ENCODE results near the gene FBP2. TPM values are rescaled to one million over a fixed set of nuclear protein-coding genes. Genes with fewer than 3 reads are reported as not detected.

Gene FBP2
- total RNA-seq, 1 experiment from 2014 or later = not detected

DNA sequence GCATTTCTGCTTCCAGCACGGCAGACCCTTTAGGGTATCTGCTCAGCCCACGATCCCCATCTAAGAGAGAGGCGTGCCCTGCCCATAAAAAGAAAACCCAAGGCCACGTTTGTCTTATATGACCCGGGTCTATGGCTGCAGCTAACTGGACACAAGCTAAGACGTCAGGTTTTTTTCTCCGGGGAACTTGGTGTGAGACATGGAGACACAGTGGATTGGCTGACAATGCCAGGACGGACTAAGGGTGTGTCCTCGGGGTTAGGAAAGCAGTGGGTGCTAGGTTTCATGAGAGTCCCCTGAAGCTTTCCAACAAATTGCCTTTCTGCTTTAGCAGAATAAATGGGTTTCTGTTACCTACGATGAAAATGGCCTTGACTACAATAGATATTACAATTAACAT lies 7.1 kb upstream of the FBP2 start (continued):
- TF ChIP-seq, protein P1, sequence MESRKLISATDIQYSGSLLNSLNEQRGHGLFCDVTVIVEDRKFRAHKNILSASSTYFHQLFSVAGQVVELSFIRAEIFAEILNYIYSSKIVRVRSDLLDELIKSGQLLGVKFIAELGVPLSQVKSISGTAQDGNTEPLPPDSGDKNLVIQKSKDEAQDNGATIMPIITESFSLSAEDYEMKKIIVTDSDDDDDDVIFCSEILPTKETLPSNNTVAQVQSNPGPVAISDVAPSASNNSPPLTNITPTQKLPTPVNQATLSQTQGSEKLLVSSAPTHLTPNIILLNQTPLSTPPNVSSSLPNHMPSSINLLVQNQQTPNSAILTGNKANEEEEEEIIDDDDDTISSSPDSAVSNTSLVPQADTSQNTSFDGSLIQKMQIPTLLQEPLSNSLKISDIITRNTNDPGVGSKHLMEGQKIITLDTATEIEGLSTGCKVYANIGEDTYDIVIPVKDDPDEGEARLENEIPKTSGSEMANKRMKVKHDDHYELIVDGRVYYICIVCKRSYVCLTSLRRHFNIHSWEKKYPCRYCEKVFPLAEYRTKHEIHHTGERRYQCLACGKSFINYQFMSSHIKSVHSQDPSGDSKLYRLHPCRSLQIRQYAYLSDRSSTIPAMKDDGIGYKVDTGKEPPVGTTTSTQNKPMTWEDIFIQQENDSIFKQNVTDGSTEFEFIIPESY (IDR thresholded peaks at IDR 0.05; ENCODE audit: extremely low read depth, insufficient replicate concordance, low read length) = no peak
- TF ChIP-seq EZH2 (IDR thresholded peaks at IDR 0.05) = no peak

DNA sequence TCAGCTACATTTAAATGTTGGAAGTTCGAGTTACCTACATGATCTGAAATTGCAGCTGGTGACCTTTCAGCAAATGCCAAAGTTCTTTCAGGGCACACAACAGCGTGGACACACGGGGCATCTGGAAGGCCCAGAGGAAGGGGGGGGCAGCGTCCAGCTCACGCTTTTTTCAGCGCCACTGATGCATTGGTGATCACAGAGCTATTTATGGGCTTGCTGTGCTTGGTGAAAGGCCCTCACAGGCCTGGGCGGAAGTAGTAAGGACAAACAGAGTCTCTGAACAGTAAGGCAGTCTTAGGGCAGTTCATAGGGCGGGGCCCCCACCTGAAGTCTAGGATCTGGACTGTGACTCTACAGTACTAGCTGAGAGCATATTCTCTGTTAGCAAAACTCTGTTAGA lies 6.6 kb upstream of the FBP2 start:
- POLR2A ChIA-PET = no interaction called here

More for the DNA sequence above, 6.6 kb upstream of the FBP2 start:
- H4K20me1 ChIP-seq (ENCODE audit: insufficient read depth) = no peaks in the 10 kb centered on the region
- H3K4me2 ChIP-seq (ENCODE audit: low read length) = no peak overlapping the region
- intact Hi-C loops (cut with micrococcal nuclease) = loop anchor here (10.0 kb wide), 2 partner anchors 585 to 915 kb away; no protein-coding TSS in a partner anchor
- no peaks in the 10 kb centered on the region for H3K36me3 ChIP-seq (ENCODE audit: control insufficient read depth in 1 of 2, insufficient read depth in 2 of 2, low read length in 2 of 2)
- ChIA-PET CTCF (interaction anchor here (1.5 kb wide), 1 partner anchor 46 kb away, joined by 4 read pairs; the partner anchor contains the start of gene PCAT7), RAD21 (ENCODE audit: low non-redundant PET in 1 of 2, low total read pairs in 2 of 2, uncharacterized antibody in 2 of 2, unreplicated experiment in 2 of 2) (no interaction called here)
- no peak overlapping the region for H2AFZ ChIP-seq (ENCODE audit: low read depth, low read length, poor library complexity, severe bottlenecking)
- H3K9ac ChIP-seq (ENCODE audit: low read length) = no peak overlapping the region
- no peaks in the 10 kb centered on the region for H3K27me3 ChIP-seq (ENCODE audit: insufficient read depth, low read length)
- ATAC-seq = no peak
- H3K9me2 ChIP-seq (ENCODE audit: insufficient read depth) = no peaks in the 10 kb centered on the region
- DNase-seq (ENCODE audit: low read depth, low spot score) = no peak
- BruUV-seq (replicated peaks) = no TSS peak
- H3K4me3 ChIP-seq (replicated peaks in 1 of 2; ENCODE audit: low read depth in 1 of 2, low read length in 2 of 2) = no peak overlapping the region
- no peaks in the 10 kb centered on the region for H3K9me3 ChIP-seq (ENCODE audit: control insufficient read depth in 1 of 2, insufficient read depth in 1 of 2, low read depth in 1 of 2, low read length in 2 of 2)
- TF ChIP-seq POLR2AphosphoS5 (IDR thresholded peaks at IDR 0.05; ENCODE audit: low read depth, low read length) (no peak), POLR2A (IDR thresholded peaks at IDR 0.05; ENCODE audit: borderline replicate concordance, extremely low read depth, insufficient read depth, insufficient read length) (no peak), YY1 (IDR thresholded peaks at IDR 0.05; ENCODE audit: extremely low read depth, insufficient replicate concordance, low read depth, low read length) (no peak), CEBPB (IDR thresholded peaks at IDR 0.05; ENCODE audit: low read depth) (no peak), RAD21 (IDR thresholded peaks at IDR 0.05; ENCODE audit: low read depth) (no peak), SRF (IDR thresholded peaks at IDR 0.05; ENCODE audit: low read depth) (no peak), REST (IDR thresholded peaks at IDR 0.05; ENCODE audit: low read depth) (no peak)
- TF ChIP-seq, protein P2, sequence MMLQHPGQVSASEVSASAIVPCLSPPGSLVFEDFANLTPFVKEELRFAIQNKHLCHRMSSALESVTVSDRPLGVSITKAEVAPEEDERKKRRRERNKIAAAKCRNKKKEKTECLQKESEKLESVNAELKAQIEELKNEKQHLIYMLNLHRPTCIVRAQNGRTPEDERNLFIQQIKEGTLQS (IDR thresholded peaks at IDR 0.05) = no peak
- TF ChIP-seq, protein P3, sequence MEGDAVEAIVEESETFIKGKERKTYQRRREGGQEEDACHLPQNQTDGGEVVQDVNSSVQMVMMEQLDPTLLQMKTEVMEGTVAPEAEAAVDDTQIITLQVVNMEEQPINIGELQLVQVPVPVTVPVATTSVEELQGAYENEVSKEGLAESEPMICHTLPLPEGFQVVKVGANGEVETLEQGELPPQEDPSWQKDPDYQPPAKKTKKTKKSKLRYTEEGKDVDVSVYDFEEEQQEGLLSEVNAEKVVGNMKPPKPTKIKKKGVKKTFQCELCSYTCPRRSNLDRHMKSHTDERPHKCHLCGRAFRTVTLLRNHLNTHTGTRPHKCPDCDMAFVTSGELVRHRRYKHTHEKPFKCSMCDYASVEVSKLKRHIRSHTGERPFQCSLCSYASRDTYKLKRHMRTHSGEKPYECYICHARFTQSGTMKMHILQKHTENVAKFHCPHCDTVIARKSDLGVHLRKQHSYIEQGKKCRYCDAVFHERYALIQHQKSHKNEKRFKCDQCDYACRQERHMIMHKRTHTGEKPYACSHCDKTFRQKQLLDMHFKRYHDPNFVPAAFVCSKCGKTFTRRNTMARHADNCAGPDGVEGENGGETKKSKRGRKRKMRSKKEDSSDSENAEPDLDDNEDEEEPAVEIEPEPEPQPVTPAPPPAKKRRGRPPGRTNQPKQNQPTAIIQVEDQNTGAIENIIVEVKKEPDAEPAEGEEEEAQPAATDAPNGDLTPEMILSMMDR (IDR thresholded peaks at IDR 0.05 in 2 of 3, conservative IDR thresholded peaks at IDR 0.05 in 1 of 3; ENCODE audit: borderline replicate concordance in 1 of 3, insufficient read depth in 1 of 3, low read depth in 2 of 3, low read length in 2 of 3) = no peak
- no peak overlapping the region for H3K27ac ChIP-seq (ENCODE audit: low read depth, low read length)
- no peaks in the 10 kb centered on the region for H3K79me2 ChIP-seq (ENCODE audit: insufficient read depth, low read length)
- peaks cover 0 to 11% of the 10 kb centered on the region in 2 experiments; a peak in 2 of 4 replicates for H3K4me1 ChIP-seq (ENCODE audit: control insufficient read depth in 1 of 2, insufficient read depth in 2 of 2, low read length in 2 of 2)
